GM18951 (cell line): ENCODE results near the gene C11orf21.
"Not testable (repeated sequence)": the region's sequence is repeated elsewhere in the genome, so short reads cannot be mapped to it uniquely, and the experiment has no call there.

Source experiments
- POLR2A ChIP-seq: IDR thresholded peaks from 4 replicates; pipeline ENCODE4 v1.6.1; 2011; ENCODE audit warnings: mild to moderate bottlenecking; ENCODE audit not compliant: insufficient read length, insufficient read depth; ENCODE audit errors: extremely low read depth
- in situ Hi-C: fragments of 300-500 bp; cut with MboI; formaldehyde crosslinking; loops from one replicate; pipeline ENCODE4 v1.12.0; 2022; ENCODE audit warnings: low sequenced_read_pairs, mixed read lengths, inconsistent platforms; ENCODE audit not compliant: unreplicated experiment

The C11orf21 gene

DNA sequence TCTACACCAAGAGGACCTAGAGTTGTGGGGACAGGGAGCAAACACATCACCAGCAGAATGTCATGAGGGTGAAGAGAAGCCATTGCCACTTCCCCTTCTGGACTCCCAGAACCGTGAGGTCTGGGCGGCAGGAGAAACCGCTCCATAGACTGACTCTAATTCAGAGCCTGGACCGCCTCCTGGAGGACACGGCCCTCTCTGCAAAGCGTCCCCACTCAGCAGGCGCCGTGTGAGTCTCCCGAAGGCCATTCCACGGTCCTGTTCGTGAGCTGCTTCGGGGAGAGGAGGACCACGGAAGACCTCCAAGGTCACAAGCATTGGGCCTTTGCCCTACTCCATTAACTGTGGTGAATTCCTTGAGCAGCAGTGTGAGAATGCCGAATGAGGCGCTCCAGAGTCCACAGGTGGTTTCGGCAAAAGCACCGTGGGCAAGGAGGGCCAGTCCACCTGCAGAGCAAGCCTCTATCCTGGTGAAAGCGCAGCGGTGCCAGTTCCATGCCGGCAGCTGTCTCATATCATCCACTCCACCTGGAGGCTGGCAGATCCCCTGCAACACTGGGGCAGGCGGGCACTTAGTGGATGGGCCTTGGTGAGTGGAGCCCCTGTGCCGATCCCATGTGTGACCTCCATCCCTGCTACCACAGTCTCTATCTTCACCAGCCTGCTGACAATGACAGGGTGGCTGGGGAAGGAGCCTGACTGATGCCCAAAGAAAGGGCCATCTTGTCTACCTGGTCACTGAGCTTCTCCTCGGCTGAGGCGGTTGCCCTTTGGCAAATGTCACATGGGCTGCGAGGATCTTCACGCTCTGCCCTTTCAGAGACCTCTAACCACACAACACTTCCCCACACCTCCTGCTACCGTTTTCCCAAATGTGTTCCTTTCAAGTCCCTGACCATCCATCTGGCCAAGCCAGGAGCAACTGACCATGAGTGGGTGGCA is 7.5 kb downstream of the C11orf21 start:
- in situ Hi-C loops: no loop called here

DNA sequence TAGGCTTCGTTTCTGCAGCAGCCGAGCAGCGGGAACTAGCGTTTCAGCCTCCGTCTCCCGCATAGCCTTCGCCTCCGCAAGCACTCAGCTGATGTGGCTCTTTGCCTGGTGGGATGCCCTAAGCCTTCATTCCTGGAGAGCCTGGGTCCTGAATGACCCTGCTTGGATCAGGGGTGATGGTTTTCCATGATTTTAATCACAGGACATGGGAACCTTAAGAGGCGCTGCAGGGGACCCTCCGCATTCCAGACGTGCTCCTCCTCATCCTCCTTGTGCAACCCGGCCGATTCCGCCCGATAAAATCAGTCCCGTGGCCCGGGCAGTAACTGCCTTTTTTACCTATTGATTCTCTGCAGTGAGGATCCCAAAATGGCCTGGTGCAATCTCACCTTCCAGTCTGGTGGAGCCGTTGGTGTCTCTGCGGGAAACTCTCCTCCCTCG is 8.2 kb downstream of the C11orf21 start:
- no peak for TF ChIP-seq POLR2A
- in situ Hi-C loops: no loop called here

More for the DNA sequence above, 7.5 kb downstream of the C11orf21 start:
- TF ChIP-seq POLR2A: no peak

DNA sequence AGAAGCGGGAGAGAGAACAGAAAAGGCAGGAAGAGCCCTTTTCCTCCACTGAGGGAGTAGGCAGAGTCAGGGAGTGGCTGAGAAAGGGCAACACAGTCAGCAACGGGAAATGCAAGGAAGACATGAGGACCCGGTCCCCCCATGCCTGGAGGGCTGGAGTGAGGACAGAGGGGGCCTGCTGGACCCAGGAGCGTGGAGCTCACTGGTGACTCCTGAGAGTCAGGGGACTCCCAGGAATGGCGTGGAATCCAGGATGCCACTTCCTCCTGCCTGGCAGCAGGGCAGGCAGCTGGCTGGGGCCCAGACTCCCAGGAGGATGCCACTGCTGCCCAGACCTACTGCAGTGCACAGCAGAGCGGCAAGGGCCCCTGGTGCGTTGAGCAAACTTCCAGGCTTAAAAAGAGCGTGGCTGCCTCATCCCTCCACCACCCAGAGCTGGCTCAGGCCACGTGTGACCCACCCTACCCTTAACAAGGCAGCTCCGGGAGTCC is 11.3 kb downstream of the C11orf21 start:
- no peak for TF ChIP-seq POLR2A
- in situ Hi-C loops: no loop called here

DNA sequence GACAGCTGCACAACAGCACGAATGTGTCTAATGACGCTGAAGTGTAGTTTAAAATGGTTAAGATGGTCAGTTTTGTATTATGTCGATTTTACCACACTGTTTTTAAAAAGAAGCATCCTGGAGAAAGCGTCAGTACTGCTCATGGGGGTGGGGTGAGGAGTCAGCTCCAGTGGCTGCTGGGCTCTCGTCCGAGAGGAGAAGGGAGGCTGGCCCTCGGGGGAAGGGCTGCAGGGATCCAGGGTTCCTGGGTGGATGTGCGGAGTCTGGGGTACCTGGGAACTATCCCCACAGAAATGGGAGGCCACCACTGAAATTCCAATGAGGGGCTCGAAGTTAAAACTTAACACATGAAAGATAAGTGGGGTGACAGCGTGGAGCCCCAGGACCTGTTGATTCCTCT is 11.9 kb downstream of the C11orf21 start:
- no peak for TF ChIP-seq POLR2A
- in situ Hi-C loops: no loop called here

DNA sequence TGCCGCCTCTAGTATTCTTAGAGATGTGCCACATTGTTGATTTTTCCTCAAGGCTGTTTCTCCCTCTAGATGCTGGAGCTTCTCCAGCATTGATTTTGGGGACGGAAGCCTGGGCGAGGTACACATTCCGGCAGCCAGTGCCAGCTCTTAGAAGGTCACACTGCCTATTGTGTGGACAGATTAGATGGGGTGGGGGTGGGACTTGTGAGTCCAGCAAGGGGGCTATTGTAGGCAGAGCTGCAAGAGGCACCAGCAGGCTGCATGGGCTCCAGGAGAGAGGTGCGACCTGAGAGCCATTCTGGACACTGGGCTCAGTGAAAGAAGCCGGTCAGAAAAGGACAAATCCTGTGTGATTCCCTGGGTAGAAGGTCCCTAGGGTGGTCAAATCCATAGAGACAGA is 12.4 kb downstream of the C11orf21 start:
- in situ Hi-C loops: no loop called here
- no peak for TF ChIP-seq POLR2A

DNA sequence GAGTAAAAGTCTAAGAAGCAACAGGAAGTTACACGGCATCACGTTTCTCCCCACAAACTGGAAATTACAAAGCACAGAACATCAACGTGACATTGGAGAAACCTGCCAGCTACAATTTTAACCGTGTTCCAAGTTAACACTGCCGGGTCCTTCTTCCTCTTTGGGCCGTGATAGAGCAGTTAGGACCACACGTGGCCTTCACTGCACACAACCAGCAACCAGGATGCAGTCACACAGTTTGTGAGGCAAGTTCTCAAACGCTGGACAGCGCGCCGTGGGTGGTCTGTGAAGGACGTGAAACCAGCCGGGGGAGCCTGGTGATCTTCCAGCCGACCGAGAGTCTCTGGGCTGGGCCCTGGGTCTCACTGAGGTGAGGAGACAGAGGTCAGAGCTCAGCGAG is 14.6 kb downstream of the C11orf21 start:
- TF ChIP-seq POLR2A: no peak
- in situ Hi-C loops: no loop called here

DNA sequence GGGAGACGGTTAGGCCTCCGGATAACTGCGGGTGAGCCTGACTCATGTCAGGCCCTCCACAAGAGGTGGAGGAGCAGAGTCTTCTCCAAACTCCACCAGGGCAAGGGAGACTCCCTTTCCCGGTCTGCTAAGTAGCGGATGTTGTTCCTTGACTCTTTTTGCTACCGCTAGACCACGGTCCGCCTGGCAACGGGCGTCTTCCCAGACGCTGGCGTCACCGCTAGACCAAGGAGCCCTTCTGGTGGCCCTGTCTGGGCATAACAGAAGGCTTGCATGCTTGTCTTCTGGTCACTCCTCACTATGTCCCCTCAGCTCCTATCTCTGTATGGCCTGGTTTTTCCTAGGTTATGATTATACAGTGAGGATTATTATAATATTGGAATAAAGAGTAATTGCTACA is 15.4 kb downstream of the C11orf21 start:
- in situ Hi-C loops: not testable (repeated sequence)

DNA sequence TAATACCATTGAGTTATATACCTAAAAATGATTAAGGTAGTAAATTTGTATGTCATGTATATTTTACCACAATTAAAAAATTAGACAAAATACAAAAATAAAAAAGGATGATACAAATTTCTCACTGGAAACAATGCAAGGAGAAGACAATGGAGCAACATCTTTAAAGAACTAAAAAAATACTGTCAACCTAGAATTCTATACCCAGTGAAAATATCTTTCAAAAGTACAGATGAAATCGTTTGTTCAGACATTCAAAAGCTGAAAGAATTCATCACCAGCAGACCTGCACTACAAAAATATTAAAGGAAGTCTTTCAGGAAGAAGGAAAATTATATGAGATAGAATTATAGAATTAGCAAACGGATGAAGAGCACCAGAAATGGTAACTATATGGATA is 21.5 kb downstream of the C11orf21 start:
- TF ChIP-seq POLR2A: no peak
- in situ Hi-C loops: no loop called here

DNA sequence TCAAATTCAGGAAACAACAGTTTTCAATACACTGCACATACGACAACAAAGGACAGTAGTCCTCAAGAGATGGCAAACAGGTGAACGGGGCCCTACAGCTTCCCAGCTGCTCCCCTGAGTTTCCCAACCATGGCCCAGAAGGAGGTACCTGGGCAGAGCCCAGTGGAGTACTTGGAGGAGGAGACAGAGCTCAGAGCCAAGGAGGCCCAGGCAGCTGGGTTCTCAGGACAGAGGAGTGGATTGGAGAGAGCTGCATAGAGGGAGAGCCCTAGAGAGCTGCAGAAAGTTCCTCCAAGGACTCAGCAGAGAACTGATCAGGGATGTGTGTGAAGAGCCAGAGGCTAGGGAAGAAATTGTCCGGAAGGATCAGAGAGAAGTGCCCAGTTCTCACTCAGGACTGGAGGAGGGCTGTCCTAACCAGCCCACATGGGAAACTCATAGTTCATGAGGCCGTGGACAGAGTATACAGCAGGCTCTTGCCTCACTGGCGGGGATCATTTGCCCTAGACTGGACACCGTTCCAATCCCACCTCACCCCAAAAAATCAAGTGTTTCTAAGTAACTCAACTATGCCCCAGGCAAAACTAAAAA is 23.7 kb downstream of the C11orf21 start:
- in situ Hi-C loops: no loop called here
- TF ChIP-seq POLR2A: no peak

DNA sequence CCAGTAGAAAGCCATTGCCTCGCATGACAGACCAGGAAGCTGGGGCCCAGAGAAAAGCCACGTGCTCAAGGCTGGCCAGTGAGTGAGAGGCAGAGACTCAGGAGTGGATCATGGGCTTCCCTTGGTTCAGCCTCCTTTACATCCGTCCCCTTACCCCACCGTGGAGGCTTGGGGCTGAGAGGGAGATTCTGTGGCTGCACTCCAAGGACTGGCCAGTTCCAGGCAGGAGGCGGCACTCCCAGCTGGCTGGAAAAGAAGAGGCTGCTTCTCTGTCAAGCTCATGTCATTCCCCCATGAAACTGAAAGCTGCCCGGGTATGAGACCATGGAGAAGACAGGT is 24.7 kb downstream of the C11orf21 start:
- TF ChIP-seq POLR2A: no peak
- in situ Hi-C loops: no loop called here

DNA sequence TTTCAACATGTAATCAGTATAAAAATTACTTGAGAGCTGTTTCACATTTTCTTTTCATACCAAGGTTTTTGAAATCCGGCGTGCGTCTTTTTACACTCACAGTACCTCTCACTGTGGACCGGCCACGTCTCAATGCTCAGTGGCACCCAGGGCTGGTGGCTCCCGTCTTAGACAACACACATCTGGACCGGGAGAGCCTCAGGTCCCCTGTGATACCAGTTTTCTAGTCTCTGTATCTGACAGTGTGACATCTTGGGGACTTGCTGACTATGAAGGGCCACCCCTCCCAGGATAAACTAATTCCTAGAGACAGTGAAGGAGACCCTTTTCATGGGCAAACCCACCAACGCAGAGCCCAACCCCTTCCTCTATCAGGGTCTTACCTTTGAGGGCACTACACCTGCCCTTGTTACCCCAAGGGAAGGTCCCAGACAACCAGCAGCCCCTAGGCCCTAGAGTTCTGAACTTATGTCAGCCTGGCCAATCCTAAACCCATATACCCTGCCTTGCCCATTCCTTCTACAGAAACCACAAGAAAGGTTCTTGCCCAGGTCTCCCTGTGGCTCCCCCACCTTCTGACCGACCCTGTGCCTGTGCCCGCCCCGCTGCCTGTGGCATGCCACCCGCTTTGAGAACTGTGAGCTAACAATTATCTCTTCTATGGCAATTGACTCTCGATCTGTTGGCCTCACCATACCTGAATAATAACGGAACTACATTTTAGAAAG is 25.3 kb downstream of the C11orf21 start:
- in situ Hi-C loops: no loop called here
- TF ChIP-seq POLR2A: no peak

DNA sequence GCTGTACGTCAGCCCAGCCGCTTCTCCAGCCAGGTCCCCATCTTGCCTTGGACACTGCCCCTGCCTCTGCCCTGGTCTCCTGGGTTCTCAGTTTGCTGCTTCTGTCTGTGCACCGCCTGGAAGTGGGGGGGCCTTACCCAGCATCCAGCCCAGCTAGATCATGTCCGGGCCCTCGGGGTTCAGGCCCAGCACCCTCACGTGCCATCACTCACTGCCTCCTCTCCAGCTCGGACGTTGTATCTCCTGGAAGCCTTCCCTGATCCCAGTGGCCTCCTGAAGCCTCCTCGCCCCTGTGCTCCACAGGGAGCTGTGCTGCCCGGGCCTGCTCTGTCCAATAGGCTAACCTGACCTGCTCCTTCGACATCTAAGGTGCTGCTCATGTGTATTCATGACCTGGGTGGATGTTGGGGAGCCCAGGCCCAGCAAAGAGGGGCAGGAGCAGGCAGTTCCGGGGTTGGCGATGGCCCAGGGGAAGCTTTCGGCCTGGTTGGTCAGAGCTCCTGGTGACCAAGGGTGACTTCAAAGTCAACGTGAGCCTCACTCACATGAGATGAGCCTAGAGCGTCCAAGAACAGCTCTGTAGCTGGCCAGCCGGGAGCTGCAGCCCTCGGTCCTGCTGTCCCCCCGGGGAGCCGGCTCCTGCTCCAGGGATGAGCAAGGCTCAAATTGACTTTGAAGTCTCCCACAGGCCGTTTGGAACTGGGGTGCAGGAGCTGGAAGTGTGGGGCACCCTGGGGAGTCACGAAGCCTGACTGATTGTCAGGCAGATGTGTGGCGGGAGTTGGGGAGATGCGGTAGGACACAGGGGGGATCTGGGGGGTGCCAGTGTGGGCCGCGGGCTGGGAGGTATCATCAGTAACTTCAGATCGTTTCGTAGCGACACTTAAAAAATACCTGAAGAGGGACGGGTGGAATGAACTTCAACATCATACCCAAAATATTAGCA is 26.1 kb downstream of the C11orf21 start:
- TF ChIP-seq POLR2A: no peak
- in situ Hi-C loops: no loop called here
